ENCODE measurements around the gene CD2BP2.
"Not testable (repeated sequence)": the region's sequence is repeated elsewhere in the genome, so short reads cannot be mapped to it uniquely, and the experiment has no call there.

The CD2BP2 gene

GRCh38 chr16:30355144-30355953 lies at the start of gene CD2BP2:
Gene CD2BP2 (minus strand): TSS chr16:30355308. CDS start chr16:30354681, 627 bp downstream.
- peak; percentile 93 for DNase-seq

DNA sequence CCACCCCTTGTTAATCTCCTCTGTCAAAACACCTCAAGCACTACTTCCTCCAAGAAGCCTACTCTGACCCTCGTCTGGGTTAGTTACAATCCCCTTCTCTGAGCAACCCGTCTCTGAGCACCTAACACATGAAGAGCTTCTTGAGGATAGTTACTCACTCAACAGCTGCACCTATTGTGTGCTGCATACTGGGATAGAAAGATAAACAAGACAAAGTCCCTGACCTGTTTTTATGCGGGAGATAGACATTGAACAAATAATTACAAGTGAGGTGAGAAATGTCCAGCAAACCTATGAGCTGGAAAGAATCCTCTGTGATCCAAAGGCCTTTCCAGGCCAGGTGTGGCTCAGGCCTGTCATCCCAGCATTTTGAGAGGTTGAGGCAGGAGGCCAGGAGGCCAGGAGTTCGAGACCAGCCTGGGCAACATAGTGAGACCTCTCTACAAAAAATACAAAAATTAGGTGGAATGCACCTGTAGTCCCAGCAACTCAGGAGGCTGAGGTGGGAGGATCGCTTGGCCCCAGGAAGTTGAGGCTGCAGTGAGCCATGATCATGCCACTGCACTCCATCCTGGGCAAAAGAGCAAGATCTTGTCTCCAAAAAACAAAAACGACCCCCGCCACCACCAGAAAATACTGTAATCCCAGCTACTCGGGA lies 46.8 kb upstream of the CD2BP2 start:
- no peak for DNase-seq

DNA sequence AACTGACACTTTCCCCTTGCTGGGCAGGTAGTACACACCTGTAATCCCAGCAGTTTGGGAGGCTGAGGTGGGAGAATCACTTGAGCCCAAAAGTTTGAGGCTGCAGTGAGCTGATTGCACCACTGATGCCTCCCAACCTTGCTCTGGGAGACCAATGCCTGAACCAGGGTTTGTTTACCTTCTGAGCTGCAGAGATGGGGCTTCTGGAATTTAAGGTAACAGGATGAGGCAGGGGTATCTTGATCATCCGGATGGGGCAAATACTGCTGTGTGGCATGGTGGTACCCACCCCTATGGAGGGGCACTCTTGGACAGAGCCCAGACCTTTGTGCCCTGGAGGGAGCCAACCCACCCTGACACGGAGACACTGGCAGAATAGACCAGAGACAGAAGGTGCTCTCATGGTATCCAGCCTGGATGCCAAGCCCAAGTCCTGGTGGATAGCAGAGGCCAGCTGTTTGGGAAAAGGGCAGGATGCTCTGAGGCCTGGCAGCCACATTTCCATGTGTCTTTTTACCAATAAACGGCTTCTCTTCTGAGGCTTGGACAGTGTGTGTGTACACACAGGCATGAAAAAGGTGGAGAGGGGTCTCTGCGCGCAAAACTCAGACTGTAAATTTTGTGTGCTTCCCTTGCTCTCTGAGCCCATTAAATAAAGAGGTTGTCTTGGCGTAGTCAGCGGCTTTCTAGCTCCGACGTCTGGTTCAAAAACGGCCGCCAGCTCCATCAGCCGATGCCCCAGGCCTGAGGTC lies 44.5 kb upstream of the CD2BP2 start:
- no peak for DNase-seq

DNA sequence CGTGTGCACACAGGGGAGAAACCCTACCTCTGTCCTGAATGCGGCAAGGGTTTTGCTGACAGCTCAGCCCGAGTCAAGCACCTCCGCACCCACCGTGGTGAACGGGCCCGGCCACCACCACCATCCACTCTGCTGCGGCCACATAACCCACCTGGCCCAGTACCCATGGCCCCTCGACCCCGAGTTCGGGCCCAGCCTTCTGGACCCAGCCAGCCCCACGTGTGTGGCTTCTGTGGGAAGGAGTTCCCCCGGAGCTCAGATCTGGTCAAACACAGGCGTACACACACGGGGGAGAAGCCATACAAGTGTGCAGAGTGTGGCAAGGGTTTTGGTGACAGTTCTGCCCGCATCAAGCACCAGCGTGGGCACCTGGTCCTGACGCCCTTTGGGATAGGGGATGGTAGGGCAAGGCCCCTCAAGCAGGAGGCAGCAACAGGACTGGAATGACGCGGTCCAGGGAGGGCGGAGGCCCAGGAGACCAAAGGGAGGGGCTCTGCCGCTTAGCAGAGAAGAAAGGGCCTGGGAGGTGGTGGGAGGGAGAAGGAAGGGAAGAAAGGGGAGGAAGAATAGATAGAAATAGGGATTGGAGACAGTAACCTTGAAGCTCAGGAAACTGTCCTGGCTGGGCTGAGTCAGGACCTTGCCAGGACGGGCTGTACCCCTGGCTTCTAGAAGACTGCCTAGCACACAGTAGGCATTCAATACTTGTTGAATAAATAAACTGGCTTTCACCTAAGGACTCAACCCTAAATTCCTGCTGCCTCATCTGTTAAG lies 43.7 kb upstream of the CD2BP2 start:
- no peak for DNase-seq

- no peak for DNase-seq
Measured at GRCh38 chr16:30397776-30398660, 42.9 kb upstream of the CD2BP2 start.

GRCh38 chr16:30397056-30397455 lies 41.9 kb upstream of the CD2BP2 start:
- no peak for DNase-seq

GRCh38 chr16:30396627-30397026 lies 41.5 kb upstream of the CD2BP2 start:
- DNase-seq: not testable (repeated sequence)

- DNase-seq: no peak
Measured at GRCh38 chr16:30395992-30396585, 41.0 kb upstream of the CD2BP2 start.

GRCh38 chr16:30395155-30395991 lies 40.3 kb upstream of the CD2BP2 start, which contains the start of gene ZNF48:
Gene ZNF48 (plus strand): TSS chr16:30395420. CDS start chr16:30395795, 375 bp downstream.
- peak; percentile 88 for DNase-seq

GRCh38 chr16:30394592-30395154 lies 39.6 kb upstream of the CD2BP2 start:
- no peak for DNase-seq

- no peak for DNase-seq
Measured at GRCh38 chr16:30383521-30383920, 28.4 kb upstream of the CD2BP2 start.

- no peak for DNase-seq
Measured at GRCh38 chr16:30382111-30382881, 27.2 kb upstream of the CD2BP2 start, which contains the start of gene SEPTIN1. Gene SEPTIN1 (minus strand): TSS chr16:30382561. CDS start chr16:30382542, 19 bp downstream.

DNA sequence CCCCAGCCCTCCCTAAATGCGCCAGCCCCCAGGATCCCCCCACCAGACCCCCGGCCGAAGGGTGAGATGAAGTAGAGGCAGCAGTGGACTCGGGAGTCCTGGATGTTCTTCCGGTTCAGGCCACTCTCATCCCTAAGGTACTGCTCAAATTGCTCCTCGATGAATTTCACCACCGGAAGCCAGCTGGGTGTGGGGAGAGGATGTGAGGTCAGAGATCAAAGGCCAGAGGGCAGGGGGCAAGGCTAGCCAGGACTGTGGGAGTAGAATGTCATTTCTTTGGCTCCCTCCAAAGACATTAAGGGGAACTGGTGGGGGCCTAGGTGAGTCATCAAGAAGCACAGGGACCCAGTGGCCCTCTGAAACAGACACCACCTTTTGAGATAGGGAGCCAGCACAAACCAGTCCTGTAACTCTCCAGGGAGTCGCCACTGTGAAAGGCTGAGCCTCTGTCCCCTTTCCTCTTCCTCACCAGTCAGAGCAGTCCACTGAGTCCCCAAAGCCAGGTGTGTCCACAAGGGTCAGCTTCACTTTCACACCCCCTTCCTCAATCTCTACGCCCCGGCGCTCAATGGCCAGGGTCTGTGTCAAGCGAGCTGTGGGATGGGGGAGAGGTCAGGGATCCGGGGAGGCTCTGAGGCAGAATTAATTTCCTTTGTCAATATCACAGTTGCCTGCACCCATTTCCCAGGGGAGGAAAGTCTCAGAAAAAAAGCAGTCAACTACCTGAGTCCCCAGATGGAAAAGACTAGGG lies 26.4 kb upstream of the CD2BP2 start:
- no peak for DNase-seq

DNA sequence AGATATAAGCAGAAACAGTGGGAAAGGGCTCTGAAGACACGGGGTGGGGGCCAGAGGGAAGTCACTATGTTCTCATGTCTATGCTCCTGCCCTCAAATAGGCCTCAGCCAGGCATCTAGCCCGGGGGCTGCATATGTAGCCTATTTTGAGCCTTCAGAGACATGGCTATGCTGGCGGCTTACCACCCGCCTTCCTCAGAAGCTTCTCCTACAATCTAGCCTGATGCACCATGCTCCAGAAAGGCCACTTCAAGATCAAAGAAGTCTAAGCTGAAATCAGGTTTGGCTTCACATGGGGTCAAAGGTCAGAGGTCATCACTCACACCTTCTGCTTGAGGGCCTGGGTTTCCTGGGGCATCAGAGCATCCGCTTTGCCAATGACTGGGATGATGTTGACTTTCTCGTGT lies 25.7 kb upstream of the CD2BP2 start:
- no peak for DNase-seq

DNA sequence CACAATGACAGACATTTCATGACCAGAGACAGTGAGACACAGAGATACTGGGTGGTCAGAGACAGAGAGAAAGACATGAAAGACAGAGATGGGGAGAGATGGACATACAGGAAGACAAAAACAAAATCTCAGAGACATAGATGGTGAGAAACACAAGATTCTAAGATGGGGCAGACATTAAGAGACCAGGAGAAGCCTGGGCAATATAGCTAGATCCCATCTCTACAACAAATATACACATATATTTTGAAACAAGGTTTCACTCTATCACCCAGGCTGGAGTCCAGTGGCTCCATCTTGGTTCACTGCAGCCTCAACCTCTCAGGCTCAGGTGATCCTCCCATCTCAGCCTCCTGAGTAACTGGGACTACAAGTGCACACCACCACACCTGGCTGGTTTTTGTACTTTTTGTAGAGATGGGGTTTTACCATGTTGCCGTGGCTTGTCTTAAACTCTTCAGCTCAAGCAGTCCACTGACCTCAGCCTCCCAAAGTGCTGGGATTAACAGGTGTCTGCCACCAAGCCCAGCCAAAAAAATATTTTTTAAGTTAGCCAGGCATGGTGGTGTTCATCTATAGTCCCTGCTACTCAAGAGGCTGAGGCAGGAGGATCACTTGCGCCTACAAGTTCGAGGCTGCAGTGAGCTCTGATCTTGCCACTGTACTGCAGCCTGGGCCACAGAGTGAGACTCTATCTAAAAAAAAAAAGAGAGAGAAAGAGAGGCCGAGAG lies 25.1 kb upstream of the CD2BP2 start:
- DNase-seq: no peak

DNA sequence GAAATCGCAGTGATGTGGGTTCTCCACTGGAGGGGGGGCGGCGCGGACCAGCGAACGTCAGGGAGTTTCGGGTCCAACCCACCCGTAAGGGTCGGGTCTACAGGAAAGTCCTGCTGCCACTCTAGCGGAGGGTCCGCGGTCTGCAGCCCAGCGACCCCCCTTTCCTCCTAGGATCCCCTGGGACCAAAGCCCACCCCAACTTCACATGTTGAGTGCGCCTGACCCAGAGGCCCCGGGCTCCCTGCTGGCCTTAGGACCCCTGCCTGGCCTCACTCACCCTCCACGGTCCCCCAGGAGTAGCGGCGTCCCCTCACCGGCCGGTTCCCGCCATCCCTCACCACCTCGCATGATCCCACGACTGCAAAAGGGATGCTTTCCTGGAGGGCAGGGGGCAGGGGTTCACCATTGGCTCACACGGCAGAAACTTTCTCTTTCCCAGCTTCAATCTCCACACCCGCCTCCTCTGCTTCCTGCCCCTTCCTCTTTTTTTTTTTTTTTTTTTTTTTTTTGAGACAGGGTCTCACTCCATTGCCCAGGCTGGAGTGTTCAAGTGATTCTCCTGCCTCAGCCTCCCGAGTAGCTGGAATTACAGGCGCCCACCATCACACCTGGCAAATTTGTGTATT lies 24.2 kb upstream of the CD2BP2 start:
- DNase-seq: no peak
